ENCODE measurements around the gene ODAM. TPM values are rescaled to one million over a fixed set of nuclear protein-coding genes. Genes with fewer than 3 reads are reported as not detected.

The ODAM gene
- total RNA-seq, 1 experiment from 2014 or later = 214 TPM

DNA sequence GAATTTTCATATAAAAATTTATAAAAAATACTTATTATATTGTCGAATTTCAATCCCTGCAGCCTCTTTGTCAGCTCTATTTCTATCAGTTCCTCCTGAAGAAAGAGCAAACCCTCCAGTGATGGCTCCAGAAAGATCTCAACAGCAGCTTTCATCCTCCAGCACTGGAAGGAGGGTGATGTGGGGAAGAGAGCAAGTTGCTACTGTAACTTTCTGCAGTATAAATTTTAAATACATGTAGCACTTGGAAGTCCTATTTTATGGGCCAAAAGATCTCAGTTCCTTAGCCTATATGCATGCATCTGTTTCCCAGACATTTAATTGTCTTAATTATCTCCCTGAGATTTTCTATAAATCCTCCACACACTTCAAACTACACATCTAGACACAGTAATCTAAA, 13.7 kb upstream of the ODAM start:
- peak overlapping the region; percentile 85 for H3K27ac Mint-ChIP-seq (ENCODE audit: unreplicated experiment)
- no peak overlapping the region for H3K4me3 Mint-ChIP-seq (ENCODE audit: low read depth, unreplicated experiment)
- BruUV-seq (replicated peaks) = no TSS peak
- peaks cover 12% of the 10 kb centered on the region for H3K36me3 Mint-ChIP-seq (ENCODE audit: insufficient read depth, unreplicated experiment)
- H3K4me1 Mint-ChIP-seq (ENCODE audit: low read depth, unreplicated experiment) = peaks cover 57% of the 10 kb centered on the region
- DNase-seq = no peak
- CTCF ChIA-PET = interaction anchor here (0.9 to 1.0 kb wide), 2 partner anchors 16 to 285 kb away, joined by 3 read pairs; no protein-coding TSS in a partner anchor
- TF ChIP-seq CTCF (IDR thresholded peaks at IDR 0.05; ENCODE audit: unreplicated experiment) = no peak
- H3K9me3 Mint-ChIP-seq (ENCODE audit: low read depth, unreplicated experiment) = peaks cover 2% of the 10 kb centered on the region
- no peaks in the 10 kb centered on the region for H3K27me3 Mint-ChIP-seq (ENCODE audit: unreplicated experiment)
- intact Hi-C loops (cut with micrococcal nuclease; ENCODE audit: unreplicated experiment) = loop anchor here (5.0 to 10.0 kb wide), 2 partner anchors 373 to 490 kb away; no protein-coding TSS in a partner anchor

GRCh38 chr4:70182517-70183167, 12.9 kb upstream of the ODAM start:
- Mint-ChIP-seq H3K36me3 (ENCODE audit: insufficient read depth, unreplicated experiment) (peaks cover 14% of the 10 kb centered on the region), H3K9me3 (ENCODE audit: low read depth, unreplicated experiment) (peaks cover 2% of the 10 kb centered on the region), H3K4me1 (ENCODE audit: low read depth, unreplicated experiment) (peaks cover 59% of the 10 kb centered on the region), H3K27ac (ENCODE audit: unreplicated experiment) (peak overlapping the region; percentile 85), H3K4me3 (ENCODE audit: low read depth, unreplicated experiment) (peak overlapping the region; percentile 39), H3K27me3 (ENCODE audit: unreplicated experiment) (no peaks in the 10 kb centered on the region)
- CTCF ChIA-PET = interaction anchor here (0.9 to 1.5 kb wide), 3 partner anchors 15 to 286 kb away, joined by 3 to 8 read pairs (median 3); no protein-coding TSS in a partner anchor
- no peak for TF ChIP-seq CTCF (IDR thresholded peaks at IDR 0.05; ENCODE audit: unreplicated experiment)
- intact Hi-C loops (cut with micrococcal nuclease; ENCODE audit: unreplicated experiment) = loop anchor here (1.0 to 10.0 kb wide), 3 partner anchors 286 to 490 kb away; no protein-coding TSS in a partner anchor
- peak; percentile 28 for DNase-seq
- BruUV-seq (replicated peaks) = no TSS peak

DNA sequence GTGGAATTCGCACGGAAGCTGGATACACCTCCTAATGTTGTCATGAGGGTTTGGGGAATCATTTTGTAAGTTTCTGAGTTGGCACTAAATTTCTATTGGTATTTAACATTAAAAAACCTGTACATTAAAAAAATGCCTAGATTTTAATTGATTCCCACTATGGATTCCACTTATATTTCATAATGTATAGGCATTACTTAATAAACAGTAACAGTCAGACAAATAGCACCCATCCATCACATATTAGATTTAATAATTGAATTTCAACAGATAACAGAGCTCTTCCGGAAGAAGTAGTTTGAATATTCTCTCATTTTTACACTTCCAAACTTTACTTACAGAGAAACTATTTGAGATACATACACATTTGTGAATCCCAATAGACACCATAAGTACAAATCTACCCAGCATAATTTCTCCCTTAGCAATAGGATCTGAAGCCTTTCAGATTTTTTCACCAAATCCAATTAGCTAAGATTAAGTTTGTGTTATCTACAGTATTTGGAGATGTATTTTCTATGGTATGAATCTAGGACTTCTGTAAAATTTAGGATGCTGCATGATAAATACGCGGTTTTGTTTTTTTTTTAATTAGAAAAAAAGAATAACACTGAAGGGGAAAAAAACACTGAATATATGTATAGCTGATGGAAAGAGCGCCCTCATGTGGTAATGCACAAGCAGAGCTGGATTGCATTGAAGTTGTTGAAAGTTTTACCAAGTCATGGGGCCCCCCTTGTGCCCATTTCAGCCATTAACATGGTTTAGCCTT, 12.2 kb upstream of the ODAM start:
- Mint-ChIP-seq H3K27ac (ENCODE audit: unreplicated experiment) (peak overlapping the region; percentile 85), H3K9me3 (ENCODE audit: low read depth, unreplicated experiment) (peaks cover 2% of the 10 kb centered on the region), H3K36me3 (ENCODE audit: insufficient read depth, unreplicated experiment) (peaks cover 14% of the 10 kb centered on the region), H3K4me1 (ENCODE audit: low read depth, unreplicated experiment) (peaks cover 59% of the 10 kb centered on the region), H3K4me3 (ENCODE audit: low read depth, unreplicated experiment) (peak overlapping the region; percentile 39), H3K27me3 (ENCODE audit: unreplicated experiment) (no peaks in the 10 kb centered on the region)
- no TSS peak for BruUV-seq (replicated peaks)
- peak; percentile 60 for DNase-seq
- TF ChIP-seq CTCF (IDR thresholded peaks at IDR 0.05; ENCODE audit: unreplicated experiment) = peak; percentile 39
- intact Hi-C loops (cut with micrococcal nuclease; ENCODE audit: unreplicated experiment) = loop anchor here (1.0 to 10.0 kb wide), 3 partner anchors 287 to 491 kb away; no protein-coding TSS in a partner anchor
- CTCF ChIA-PET = interaction anchor here (0.7 to 1.5 kb wide), 8 partner anchors 11 to 360 kb away, joined by 3 to 8 read pairs (median 3); no protein-coding TSS in a partner anchor

- intact Hi-C loops (cut with micrococcal nuclease; ENCODE audit: unreplicated experiment) = loop anchor here (1.0 to 10.0 kb wide), 3 partner anchors 288 to 492 kb away; no protein-coding TSS in a partner anchor
- Mint-ChIP-seq H3K36me3 (ENCODE audit: insufficient read depth, unreplicated experiment) (peaks cover 14% of the 10 kb centered on the region), H3K9me3 (ENCODE audit: low read depth, unreplicated experiment) (peaks cover 2% of the 10 kb centered on the region), H3K27ac (ENCODE audit: unreplicated experiment) (peak overlapping the region; percentile 85), H3K4me1 (ENCODE audit: low read depth, unreplicated experiment) (peaks cover 59% of the 10 kb centered on the region), H3K4me3 (ENCODE audit: low read depth, unreplicated experiment) (peak overlapping the region; percentile 34), H3K27me3 (ENCODE audit: unreplicated experiment) (no peaks in the 10 kb centered on the region)
- BruUV-seq (replicated peaks) = no TSS peak
- DNase-seq = no peak
- CTCF ChIA-PET = interaction anchor here (0.7 to 1.5 kb wide), 7 partner anchors 10 to 361 kb away, joined by 3 to 8 read pairs (median 3); no protein-coding TSS in a partner anchor
- peak; percentile 22 for TF ChIP-seq CTCF (IDR thresholded peaks at IDR 0.05; ENCODE audit: unreplicated experiment)
These were observed 11.6 kb upstream of the ODAM start for GRCh38 chr4:70183940-70184246.

Measured in Calu3 (cell line).